Trophoblast cell (in vitro differentiated cells and primary cell): Measurements from ENCODE around the gene SEC11C.

Experiments used
- DNase-seq, 2 donors: peaks; one replicate each; pipeline ENCODE4 v3.0.0-alpha.2; 2016
- H2AFZ ChIP-seq: 2 replicates; pipeline ENCODE4 v1.6.1; 2013; ENCODE audit warnings: low read length, moderate library complexity, mild to moderate bottlenecking; ENCODE audit not compliant: insufficient read depth, poor library complexity
- H2AK5ac ChIP-seq: 2 replicates; pipeline ENCODE4 v1.6.1; 2013; ENCODE audit warnings: mild to moderate bottlenecking, low read length
- H2BK120ac ChIP-seq: 2 replicates; pipeline ENCODE4 v1.6.1; 2013; ENCODE audit warnings: low read length, mild to moderate bottlenecking, moderate library complexity; ENCODE audit not compliant: insufficient read depth, poor library complexity
- H2BK12ac ChIP-seq: 2 replicates; pipeline ENCODE4 v1.6.1; 2013; ENCODE audit warnings: mild to moderate bottlenecking, low read length, moderate library complexity
- H2BK5ac ChIP-seq: 2 replicates; pipeline ENCODE4 v1.6.1; 2013; ENCODE audit warnings: low read length, low read depth, moderate library complexity, mild to moderate bottlenecking; ENCODE audit not compliant: poor library complexity
- H3K14ac ChIP-seq: 2 replicates; pipeline ENCODE4 v1.6.1; 2013; ENCODE audit warnings: mild to moderate bottlenecking, low read length
- H3K18ac ChIP-seq: 2 replicates; pipeline ENCODE4 v1.6.1; 2013; ENCODE audit warnings: mild to moderate bottlenecking, low read length
- H3K23ac ChIP-seq: 2 replicates; pipeline ENCODE4 v1.6.1; 2013; ENCODE audit warnings: low read length
- H3K27ac ChIP-seq: 2 replicates; pipeline ENCODE4 v1.5.1; 2013; ENCODE audit warnings: low read depth, mild to moderate bottlenecking, inconsistent platforms, low read length, moderate library complexity
- H3K27me3 ChIP-seq: 2 replicates; pipeline ENCODE4 v1.6.1; 2013; ENCODE audit warnings: inconsistent platforms, mild to moderate bottlenecking, low read length, moderate library complexity; ENCODE audit not compliant: insufficient read depth
- H3K36me3 ChIP-seq, 2 experiments: 1 replicate in 1 of 2; 2 replicates in 1 of 2; pipeline ENCODE4 v1.6.1; 2013; ENCODE audit warnings: low read length in 2 of 2, mild to moderate bottlenecking in 2 of 2, moderate library complexity in 1 of 2; ENCODE audit not compliant: insufficient read depth in 2 of 2, control insufficient read depth in 1 of 2
- H3K4ac ChIP-seq: 2 replicates; pipeline ENCODE4 v1.6.1; 2013; ENCODE audit warnings: low read depth, mild to moderate bottlenecking, low read length, moderate library complexity
- H3K4me1 ChIP-seq, 2 experiments: 1 replicate in 1 of 2; 2 replicates in 1 of 2; pipeline ENCODE4 v1.6.1; 2013; ENCODE audit warnings: low read length in 2 of 2, mild to moderate bottlenecking in 2 of 2, moderate library complexity in 1 of 2; ENCODE audit not compliant: insufficient read depth in 2 of 2, control insufficient read depth in 1 of 2
- H3K4me2 ChIP-seq: 2 replicates; pipeline ENCODE4 v1.6.1; 2013; ENCODE audit warnings: inconsistent platforms, mild to moderate bottlenecking, low read length, moderate library complexity
- H3K4me3 ChIP-seq: 2 replicates; pipeline ENCODE4 v1.5.1; 2013; ENCODE audit warnings: mild to moderate bottlenecking, low read depth, low read length, inconsistent platforms
- H3K79me1 ChIP-seq: one replicate; pipeline ENCODE4 v1.6.1; 2013; ENCODE audit warnings: low read length
- H3K79me2 ChIP-seq: 2 replicates; pipeline ENCODE4 v1.6.1; 2013; ENCODE audit warnings: low read length, mild to moderate bottlenecking; ENCODE audit not compliant: control insufficient read depth, insufficient read depth, poor library complexity
- H3K9ac ChIP-seq: 2 replicates; pipeline ENCODE4 v1.6.1; 2013; ENCODE audit warnings: mild to moderate bottlenecking, low read length
- H3K9me3 ChIP-seq: 2 replicates; pipeline ENCODE4 v1.6.1; 2013; ENCODE audit warnings: low read depth, mild to moderate bottlenecking, control low read depth, inconsistent platforms, low read length; ENCODE audit not compliant: insufficient read depth
- H4K12ac ChIP-seq: 2 replicates; pipeline ENCODE4 v1.6.1; 2013; ENCODE audit warnings: low read depth, mild to moderate bottlenecking, low read length, moderate library complexity
- H4K8ac ChIP-seq: 2 replicates; pipeline ENCODE4 v1.6.1; 2013; ENCODE audit warnings: low read depth, mild to moderate bottlenecking, low read length, moderate library complexity
- H4K91ac ChIP-seq: one replicate; pipeline ENCODE4 v1.6.1; 2013; ENCODE audit warnings: low read depth, mild to moderate bottlenecking, low read length, moderate library complexity
- WGBS: extraction: QIAGEN DNeasy Blood & Tissue Kit; methylation state at CpG from one replicate; pipeline ENCODE4 v1.1.7; 2013; ENCODE audit warnings: missing lambda C conversion rate; ENCODE audit not compliant: insufficient read length, insufficient coverage; ENCODE audit errors: extremely low coverage; 5-methylcytosine and 5-hydroxymethylcytosine counted together

Gene SEC11C

DNA sequence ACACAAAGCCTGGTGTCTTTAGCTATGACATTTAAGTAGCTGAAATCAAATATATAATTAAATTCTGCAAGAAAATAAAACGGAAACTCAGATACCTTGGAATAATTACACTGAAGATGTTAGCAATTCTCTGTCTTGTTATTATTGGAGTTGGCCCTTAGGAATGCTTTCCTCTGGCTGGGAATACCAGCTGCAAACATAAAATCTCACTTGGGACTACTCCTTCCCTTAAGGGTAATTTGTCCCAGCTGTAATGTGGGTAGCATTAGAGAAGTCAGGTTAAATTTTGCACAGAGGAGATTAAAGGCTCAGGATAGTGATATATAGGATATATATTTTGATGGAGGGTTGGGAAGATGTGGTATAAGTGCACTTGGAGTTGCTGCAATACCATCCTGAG lies 43.0 kb downstream of the SEC11C start:
- Histone ChIP-seq H3K14ac (no peak overlapping the region), H3K36me3 (no peaks in the 10 kb centered on the region), H3K23ac (no peak overlapping the region), H2AK5ac (no peak overlapping the region), H4K8ac (no peak overlapping the region), H4K12ac (no peak overlapping the region), H3K27me3 (no peaks in the 10 kb centered on the region), H3K27ac (no peak overlapping the region), H2BK12ac (no peak overlapping the region), H2AFZ (no peak overlapping the region), H3K4me2 (no peak overlapping the region), H2BK120ac (no peak overlapping the region), H2BK5ac (no peak overlapping the region), H3K79me1 (no peaks in the 10 kb centered on the region), H3K79me2 (no peaks in the 10 kb centered on the region), H4K91ac (no peak overlapping the region), H3K4me1 (no peaks in the 10 kb centered on the region), H3K4me3 (no peak overlapping the region), H3K18ac (no peak overlapping the region), H3K9ac (no peak overlapping the region), H3K4ac (no peak overlapping the region), H3K9me3 (no peaks in the 10 kb centered on the region)
- WGBS, result no CpG with 5 or more reads among the region's 1 CpG
- no peak for DNase-seq

GRCh38 chr18:59189008-59189407 lies 49.3 kb downstream of the SEC11C start:
- Histone ChIP-seq H3K9me3 (peaks cover 9% of the 10 kb centered on the region), H3K23ac (no peak overlapping the region), H3K79me1 (no peaks in the 10 kb centered on the region), H3K4me1 (no peaks in the 10 kb centered on the region), H2AFZ (no peak overlapping the region), H3K4ac (no peak overlapping the region), H2BK12ac (no peak overlapping the region), H3K79me2 (no peaks in the 10 kb centered on the region), H3K36me3 (no peaks in the 10 kb centered on the region), H2BK5ac (no peak overlapping the region), H3K18ac (no peak overlapping the region), H2AK5ac (no peak overlapping the region), H3K27me3 (no peaks in the 10 kb centered on the region), H2BK120ac (no peak overlapping the region), H3K4me2 (no peak overlapping the region), H4K8ac (no peak overlapping the region), H3K4me3 (no peak overlapping the region), H3K27ac (no peak overlapping the region), H4K12ac (no peak overlapping the region), H3K14ac (no peak overlapping the region), H4K91ac (no peak overlapping the region), H3K9ac (no peak overlapping the region)
- no CpG with 5 or more reads among the region's 2 CpGs for WGBS
- DNase-seq, result no peak

GRCh38 chr18:59189746-59190145 lies 50.1 kb downstream of the SEC11C start:
- Histone ChIP-seq H3K14ac (no peak overlapping the region), H2BK12ac (no peak overlapping the region), H3K79me2 (no peaks in the 10 kb centered on the region), H2AK5ac (no peak overlapping the region), H2AFZ (no peak overlapping the region), H2BK5ac (no peak overlapping the region), H3K36me3 (no peaks in the 10 kb centered on the region), H4K8ac (no peak overlapping the region), H4K91ac (no peak overlapping the region), H3K4me2 (no peak overlapping the region), H3K4ac (no peak overlapping the region), H3K23ac (no peak overlapping the region), H3K27me3 (no peaks in the 10 kb centered on the region), H3K79me1 (no peaks in the 10 kb centered on the region), H3K4me1 (no peaks in the 10 kb centered on the region), H3K4me3 (no peak overlapping the region), H2BK120ac (no peak overlapping the region), H3K9ac (no peak overlapping the region), H3K18ac (no peak overlapping the region), H4K12ac (no peak overlapping the region), H3K27ac (no peak overlapping the region), H3K9me3 (peaks cover 9% of the 10 kb centered on the region)
- DNase-seq, result no peak
- WGBS, result no CpG with 5 or more reads among the region's 1 CpG

GRCh38 chr18:59196161-59196725 lies 56.6 kb downstream of the SEC11C start:
- Histone ChIP-seq H3K27me3 (no peaks in the 10 kb centered on the region), H2BK5ac (no peak overlapping the region), H3K79me1 (no peaks in the 10 kb centered on the region), H4K91ac (no peak overlapping the region), H3K9ac (no peak overlapping the region), H4K8ac (no peak overlapping the region), H3K79me2 (no peaks in the 10 kb centered on the region), H4K12ac (no peak overlapping the region), H3K36me3 (no peaks in the 10 kb centered on the region), H2AFZ (no peak overlapping the region), H2BK12ac (no peak overlapping the region), H3K9me3 (peaks cover 4% of the 10 kb centered on the region), H3K4me1 (no peaks in the 10 kb centered on the region), H3K27ac (no peak overlapping the region), H3K23ac (no peak overlapping the region), H2AK5ac (no peak overlapping the region), H2BK120ac (no peak overlapping the region), H3K4me3 (no peak overlapping the region), H3K4ac (no peak overlapping the region), H3K14ac (no peak overlapping the region), H3K18ac (no peak overlapping the region), H3K4me2 (no peak overlapping the region)
- DNase-seq, result no peak
- no CpG with 5 or more reads among the region's 4 CpGs for WGBS
